Stimulated activated CD8-positive, alpha-beta memory T cell treated with anti-CD3 and anti-CD28 coated beads, Interleukin-4, amount 100 ng/mL, for 48 hours (primary cell): ENCODE data around the gene PTMS.

Experiments used
- DNase-seq: peaks from one replicate; pipeline ENCODE4 v3.0.0-alpha.2; 2020

PTMS gene

GRCh38 chr12:6791931-6792520 is 25.9 kb downstream of the PTMS start:
- DNase-seq: no peak

GRCh38 chr12:6792522-6793201 is 26.5 kb downstream of the PTMS start:
- no peak for DNase-seq

GRCh38 chr12:6795088-6795487 is 28.9 kb downstream of the PTMS start:
- no peak for DNase-seq

- DNase-seq: no peak
These were observed 30.4 kb downstream of the PTMS start for GRCh38 chr12:6796576-6796975.

- DNase-seq: no peak
These were observed 33.0 kb downstream of the PTMS start for GRCh38 chr12:6799147-6799546.

GRCh38 chr12:6807170-6807569 is 41.0 kb downstream of the PTMS start:
- no peak for DNase-seq

GRCh38 chr12:6809056-6809455 is 42.9 kb downstream of the PTMS start:
- no peak for DNase-seq

GRCh38 chr12:6810758-6811157 is 44.6 kb downstream of the PTMS start:
- DNase-seq: no peak

GRCh38 chr12:6813363-6813762 is 47.2 kb downstream of the PTMS start:
- DNase-seq: no peak

GRCh38 chr12:6816598-6816997 is 50.4 kb downstream of the PTMS start:
- DNase-seq: no peak

- DNase-seq: no peak
These were observed 50.9 kb downstream of the PTMS start for GRCh38 chr12:6817098-6817497.

- no peak for DNase-seq
These were observed 51.5 kb downstream of the PTMS start for GRCh38 chr12:6817662-6818157.

- DNase-seq: no peak
These were observed 52.1 kb downstream of the PTMS start for GRCh38 chr12:6818222-6818621.

- DNase-seq: no peak
These were observed 52.5 kb downstream of the PTMS start for GRCh38 chr12:6818645-6819044.

- DNase-seq: no peak
These were observed 53.2 kb downstream of the PTMS start for GRCh38 chr12:6819106-6820030.

GRCh38 chr12:6820166-6820565 is 54.0 kb downstream of the PTMS start:
- DNase-seq: no peak
